Tongue (tissue), 2 donors: ENCODE results near the gene KIF3A. TPM values are rescaled to one million over a fixed set of nuclear protein-coding genes. Genes with fewer than 3 reads are reported as not detected.
"Not testable (repeated sequence)": the region's sequence is repeated elsewhere in the genome, so short reads cannot be mapped to it uniquely, and the experiment has no call there.

Experiments used
- DNase-seq: peaks from one replicate; pipeline ENCODE4 v3.0.0-alpha.2; 2015
- total RNA-seq: library from RNA; depleted of rRNA; stranded (reverse); fragments of >200 nt; gene quantifications from one replicate; pipeline ENCODE4 v1.2.3, GENCODE V29; 2014

KIF3A gene
- total RNA-seq, 1 donor from 2014 or later, result 7.0 TPM

GRCh38 chr5:132718544-132719312, 18.6 kb downstream of the KIF3A start:
- no peak for DNase-seq

DNA sequence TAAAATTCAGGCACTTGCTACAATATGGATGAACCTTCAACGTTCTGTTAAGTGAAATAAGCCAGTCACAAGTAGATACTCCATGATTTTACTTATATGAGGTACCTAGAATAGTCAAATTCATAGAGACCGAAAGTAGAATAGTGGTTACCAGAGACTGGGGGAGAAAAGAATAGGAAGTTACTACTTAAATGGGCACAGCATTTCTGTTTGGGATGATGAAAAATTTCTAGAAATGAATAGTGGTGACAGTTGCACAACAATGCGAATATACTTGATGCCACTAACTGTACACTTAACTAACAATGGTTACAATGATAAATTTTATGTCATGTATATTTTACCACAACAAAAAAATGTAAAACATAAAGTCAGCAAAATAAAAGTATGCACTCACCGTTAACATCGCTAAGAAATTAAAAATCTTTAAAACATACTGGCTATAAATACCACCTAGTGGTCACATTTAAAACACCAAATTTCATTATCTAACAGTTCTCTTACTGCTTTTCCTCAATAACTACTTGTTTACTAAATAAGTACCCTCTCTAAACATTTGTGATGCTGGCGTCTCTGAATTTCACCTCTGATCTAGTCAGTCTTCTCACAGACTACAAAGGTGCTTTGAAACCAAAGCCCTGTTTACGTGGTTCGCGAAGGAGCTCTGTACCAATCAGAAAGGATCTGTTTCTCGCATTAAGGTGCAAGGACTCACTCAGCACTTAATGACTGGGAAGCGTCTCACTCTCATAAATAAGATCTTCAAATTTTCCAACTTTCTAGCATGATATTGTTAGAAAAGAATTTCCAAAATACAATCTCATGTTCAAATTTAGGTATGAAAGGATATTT, 22.7 kb downstream of the KIF3A start:
- DNase-seq, result peak; percentile 5

GRCh38 chr5:132708645-132709044, 28.7 kb downstream of the KIF3A start:
- DNase-seq, result no peak

- no peak for DNase-seq
Observed at GRCh38 chr5:132704875-132705274, 32.5 kb downstream of the KIF3A start.

- DNase-seq, result no peak
Observed at GRCh38 chr5:132695956-132696355, 41.4 kb downstream of the KIF3A start.

DNA sequence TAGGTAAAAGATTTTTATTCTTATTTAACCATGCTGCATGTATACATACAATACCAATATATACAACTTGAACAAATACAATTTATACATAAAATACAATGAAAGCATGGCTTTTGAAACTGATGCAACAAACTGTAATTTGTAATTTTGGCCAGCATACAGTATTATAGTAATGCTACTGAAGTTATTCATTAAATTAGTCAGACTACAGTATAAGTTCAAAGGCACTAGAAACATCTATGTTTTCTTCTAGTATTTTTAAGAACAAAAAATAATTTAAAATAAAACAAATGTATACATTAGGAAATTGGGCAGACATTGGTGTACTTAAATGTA, 44.7 kb downstream of the KIF3A start:
- no peak for DNase-seq

DNA sequence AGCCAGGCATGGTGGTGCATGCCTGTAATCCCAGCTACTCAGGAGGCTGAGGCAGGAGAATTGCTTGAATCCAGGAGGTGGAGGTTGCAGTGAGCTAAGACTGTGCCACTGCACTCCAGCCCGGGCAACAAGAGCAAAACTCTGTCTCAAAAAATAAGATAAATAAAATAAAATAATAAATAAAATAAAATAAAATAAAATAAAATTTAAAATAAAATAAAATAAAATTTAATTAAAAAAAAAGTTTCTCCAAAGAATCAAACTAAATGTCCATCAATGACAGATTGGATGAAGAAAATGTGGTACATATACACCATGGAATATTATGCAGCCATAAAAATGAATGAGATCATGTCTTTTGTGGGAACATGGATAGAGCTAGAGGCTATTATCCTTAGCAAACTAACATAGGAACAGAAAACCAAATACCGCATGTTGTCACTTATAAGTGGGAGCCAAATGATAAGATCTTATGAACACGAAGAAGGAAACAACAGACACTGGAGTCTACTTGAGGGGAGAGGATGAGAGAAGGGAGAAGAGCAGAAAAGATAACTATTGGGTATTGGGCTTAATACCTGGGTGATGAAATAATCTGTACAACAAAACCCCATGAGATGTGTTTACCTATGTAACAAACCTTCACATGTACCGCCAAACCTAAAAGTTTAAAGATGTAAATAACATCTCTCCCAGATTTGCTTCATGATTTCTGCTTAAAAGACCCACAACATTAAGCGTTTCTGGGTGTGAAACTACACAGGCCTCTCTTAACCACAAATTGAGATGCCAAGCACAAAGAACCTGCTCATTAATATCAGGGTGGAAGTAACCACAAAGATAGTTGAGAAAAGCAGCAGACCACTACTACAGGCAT, 45.4 kb downstream of the KIF3A start:
- not testable (repeated sequence) for DNase-seq

- DNase-seq, result no peak
Observed at GRCh38 chr5:132690156-132690555, 47.2 kb downstream of the KIF3A start.

DNA sequence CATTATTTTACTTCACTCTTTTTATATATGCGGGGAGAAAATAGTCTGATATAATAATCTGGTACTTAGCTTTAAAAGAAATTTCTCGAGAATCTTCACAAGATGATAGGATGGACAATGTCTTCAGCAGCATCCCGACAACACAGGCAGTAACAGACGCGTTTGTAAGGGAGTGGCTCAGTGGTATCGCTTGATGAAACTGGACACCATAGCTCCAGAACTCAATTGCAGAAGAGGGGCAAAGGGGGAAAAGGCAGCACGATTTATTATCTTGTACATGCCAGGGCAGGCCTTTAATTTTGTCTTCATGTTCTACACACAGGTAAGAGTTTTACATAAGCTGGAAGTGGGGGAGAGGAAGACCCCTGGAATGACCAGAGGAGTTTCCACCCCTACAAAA, 47.8 kb downstream of the KIF3A start:
- no peak for DNase-seq

GRCh38 chr5:132688536-132689339, 48.6 kb downstream of the KIF3A start:
- DNase-seq, result no peak

- no peak for DNase-seq
Observed at GRCh38 chr5:132687995-132688394, 49.4 kb downstream of the KIF3A start.

DNA sequence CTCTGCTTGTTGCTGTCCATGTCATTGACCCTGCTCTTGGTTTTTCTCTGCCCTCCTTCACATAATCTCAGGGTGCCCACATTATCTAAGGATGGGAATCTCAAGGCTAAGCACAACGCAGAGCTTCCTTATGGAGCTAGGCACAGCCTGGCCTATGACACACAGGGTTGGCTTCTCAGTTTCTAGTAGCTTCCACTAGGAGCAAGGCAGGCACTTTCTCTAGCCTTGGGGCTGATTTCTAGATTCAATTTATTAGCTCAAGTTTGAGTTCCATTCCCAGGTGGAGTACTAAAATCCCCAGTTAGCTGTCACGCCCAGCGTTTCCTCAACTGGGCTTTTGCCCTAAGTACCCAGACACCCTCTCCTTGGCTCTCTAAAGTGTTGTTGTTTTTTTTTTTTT, 51.2 kb downstream of the KIF3A start:
- no peak for DNase-seq

DNA sequence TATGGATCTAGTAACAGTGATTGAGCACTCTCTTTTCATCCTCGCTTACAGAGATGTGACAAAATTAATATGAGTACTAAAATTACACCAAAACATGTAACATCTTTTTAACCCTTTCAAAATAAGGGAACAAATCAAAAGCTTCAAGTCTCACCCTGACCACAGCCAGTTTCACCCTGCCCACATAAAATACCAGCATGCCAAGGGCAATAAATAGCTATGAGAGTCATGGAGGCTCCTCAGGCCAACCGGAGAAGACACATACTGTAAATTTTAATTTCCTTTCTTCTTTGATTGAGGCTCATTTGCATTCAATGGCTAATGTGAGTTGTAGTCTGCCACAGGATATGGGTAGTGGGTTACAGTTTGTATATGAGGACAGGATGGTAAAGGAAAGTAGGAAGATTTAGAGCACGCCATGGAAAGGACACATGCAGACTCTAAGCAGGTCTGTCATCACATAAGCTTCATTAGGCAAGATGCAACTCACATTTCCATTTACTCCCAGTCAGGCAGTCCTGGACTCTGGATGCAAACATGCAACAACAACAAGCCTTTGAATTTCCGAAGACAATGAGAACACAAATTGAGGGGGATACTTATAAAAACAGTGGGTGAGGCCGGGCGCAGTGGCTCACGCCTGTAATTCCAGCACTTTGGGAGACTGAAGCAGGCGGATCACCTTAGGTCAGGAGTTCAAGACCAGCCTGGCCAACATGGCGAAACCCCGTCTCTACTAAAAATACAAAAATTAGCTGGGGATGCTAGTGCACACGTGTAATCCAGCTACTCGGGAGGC, 52.2 kb downstream of the KIF3A start:
- no peak for DNase-seq

DNA sequence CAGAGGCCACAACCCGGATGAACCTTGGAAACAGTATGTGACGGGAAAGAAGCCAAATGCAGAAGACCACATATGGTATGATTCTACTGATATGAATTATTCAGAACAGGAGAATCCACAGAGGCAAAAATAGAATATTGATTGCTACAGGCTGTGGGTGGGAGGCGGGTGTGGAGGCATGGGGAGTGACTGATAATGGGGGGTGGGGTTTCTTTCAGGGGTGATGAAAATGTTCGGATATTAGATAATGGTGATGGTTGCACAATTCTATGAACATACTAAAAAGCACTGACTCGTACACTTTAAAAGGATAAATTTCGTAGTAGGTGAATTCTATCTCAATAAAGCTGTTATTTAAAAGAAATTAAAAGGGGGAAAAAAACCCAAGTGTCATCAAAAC, 52.9 kb downstream of the KIF3A start:
- DNase-seq, result no peak

GRCh38 chr5:132681983-132682382, 55.4 kb downstream of the KIF3A start:
- no peak for DNase-seq

- no peak for DNase-seq
Observed at GRCh38 chr5:132681476-132681831, 55.9 kb downstream of the KIF3A start.

DNA sequence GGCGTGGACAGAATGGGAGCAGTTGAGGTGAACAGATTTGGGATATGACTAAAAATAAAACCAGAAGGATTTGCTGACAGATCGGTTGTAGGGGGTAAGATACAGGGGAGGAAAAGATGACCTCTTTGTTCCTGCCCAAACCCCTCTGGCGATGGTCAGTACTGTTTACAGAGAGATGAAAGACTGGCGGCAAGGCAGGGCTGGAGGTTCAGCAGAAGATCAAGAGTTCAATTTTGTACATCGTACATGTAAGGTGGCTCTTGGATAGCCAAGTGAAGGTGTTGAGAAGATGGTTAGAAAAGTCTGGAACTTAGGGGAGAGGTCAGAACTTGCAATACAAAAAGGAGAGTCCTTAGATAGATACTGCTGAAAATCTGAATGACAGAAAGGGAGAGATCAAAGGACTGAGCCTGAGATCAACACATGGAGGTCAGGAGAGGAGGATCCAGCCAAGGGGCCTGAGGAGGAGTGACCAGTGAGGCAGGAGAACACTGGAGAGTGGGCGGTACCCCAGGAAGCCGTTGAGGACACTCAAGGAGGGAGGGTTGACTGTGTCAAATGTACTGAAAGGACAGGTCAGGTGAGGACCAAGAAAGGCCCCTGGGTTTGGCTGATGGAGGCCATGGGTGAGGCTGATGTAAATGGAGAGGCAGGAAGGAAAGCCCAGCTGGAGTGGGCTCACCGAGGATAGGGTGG, 56.4 kb downstream of the KIF3A start:
- no peak for DNase-seq

- DNase-seq, result no peak
Observed at GRCh38 chr5:132679717-132680380, 57.5 kb downstream of the KIF3A start.

DNA sequence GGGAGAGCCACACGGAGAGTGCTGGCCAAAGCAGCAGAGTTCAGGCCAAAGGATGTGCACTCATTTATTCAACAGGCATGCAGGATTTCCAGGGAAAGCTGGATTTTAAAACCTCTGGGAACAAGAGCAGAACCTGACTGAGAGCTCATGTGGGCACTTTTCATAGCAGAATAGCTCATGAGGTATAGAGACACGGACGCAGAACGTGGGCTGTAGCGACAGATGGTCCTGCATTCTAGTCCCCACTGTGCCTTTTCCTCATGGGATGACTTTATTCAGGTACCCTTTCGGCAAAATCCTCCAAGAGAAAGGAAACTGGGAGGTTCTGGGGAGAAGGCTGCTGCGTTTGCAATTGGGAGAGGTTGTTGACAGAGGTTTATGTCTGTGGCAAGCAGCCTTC, 58.2 kb downstream of the KIF3A start:
- DNase-seq, result no peak

- no peak for DNase-seq
Observed at GRCh38 chr5:132678735-132679134, 58.6 kb downstream of the KIF3A start.
